HG03439 (cell line): ENCODE results near the gene VPS37D.
"Not testable (repeated sequence)": the region's sequence is repeated elsewhere in the genome, so short reads cannot be mapped to it uniquely, and the experiment has no call there.

Source experiments
- ATAC-seq: cut with Tn5 transposase; IDR thresholded peaks from one replicate; pipeline ENCODE4 v1.9.1; 2021; ENCODE audit warnings: mild to moderate bottlenecking, moderate library complexity; ENCODE audit not compliant: unreplicated experiment

VPS37D gene

GRCh38 chr7:73704640-73705550 is 37.3 kb downstream of the VPS37D start:
- ATAC-seq = no peak

- no peak for ATAC-seq
Measured at GRCh38 chr7:73705551-73705920, 37.9 kb downstream of the VPS37D start.

GRCh38 chr7:73706126-73707044 is 38.8 kb downstream of the VPS37D start:
- no peak for ATAC-seq

GRCh38 chr7:73707045-73707631 is 39.5 kb downstream of the VPS37D start:
- no peak for ATAC-seq

- ATAC-seq = no peak
Measured at GRCh38 chr7:73708961-73709549, 41.4 kb downstream of the VPS37D start.

DNA sequence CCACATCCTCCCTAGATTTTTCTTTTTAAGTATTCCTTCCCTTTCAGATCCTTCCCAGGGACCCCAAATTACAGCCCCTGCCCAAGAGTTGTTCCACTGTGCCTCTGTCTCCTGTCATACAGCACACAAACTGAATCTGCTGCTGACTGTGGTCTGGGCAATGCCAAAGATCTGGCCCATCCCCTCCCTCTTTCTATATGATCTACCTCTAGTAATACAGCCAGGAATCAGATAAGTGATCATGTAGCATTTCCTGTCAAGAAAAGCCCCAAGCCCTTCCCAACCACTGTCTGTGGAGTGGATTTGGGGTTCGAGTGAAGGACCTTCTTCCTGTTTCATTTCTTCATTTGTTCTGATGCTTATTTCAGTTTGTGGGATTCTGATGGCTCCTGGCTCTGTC is 45.1 kb downstream of the VPS37D start:
- ATAC-seq = no peak

GRCh38 chr7:73713319-73713718 is 45.7 kb downstream of the VPS37D start:
- not testable (repeated sequence) for ATAC-seq

- no peak for ATAC-seq
Measured at GRCh38 chr7:73715648-73716317, 48.2 kb downstream of the VPS37D start.

DNA sequence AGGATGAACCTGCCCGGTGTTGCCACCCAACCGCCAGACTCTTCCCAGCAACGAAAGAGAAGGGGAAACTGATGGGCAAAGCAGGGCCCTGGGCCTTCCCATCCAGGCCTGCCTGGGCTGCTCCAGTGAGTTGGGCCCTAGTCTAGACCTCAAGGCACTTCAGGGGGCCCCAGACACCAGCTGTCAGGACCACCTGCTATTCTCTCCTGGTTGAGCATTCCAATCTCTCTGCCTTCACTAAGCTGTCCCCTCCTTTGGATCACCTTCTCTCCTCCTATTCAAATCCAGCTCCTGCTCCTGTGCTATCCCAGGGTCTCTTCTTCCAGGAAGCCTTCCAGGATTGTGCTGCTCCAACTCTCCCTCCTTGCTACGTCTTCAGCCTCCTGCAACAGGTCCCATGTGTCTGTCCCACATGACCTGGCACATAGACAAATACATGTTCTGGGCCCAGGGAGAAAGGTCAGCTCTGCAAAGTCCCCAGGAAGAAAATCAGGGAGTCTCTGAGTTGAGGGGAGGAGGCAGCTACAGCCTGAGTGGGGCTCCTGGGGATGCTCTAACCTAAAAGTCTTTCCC is 48.8 kb downstream of the VPS37D start:
- no peak for ATAC-seq

DNA sequence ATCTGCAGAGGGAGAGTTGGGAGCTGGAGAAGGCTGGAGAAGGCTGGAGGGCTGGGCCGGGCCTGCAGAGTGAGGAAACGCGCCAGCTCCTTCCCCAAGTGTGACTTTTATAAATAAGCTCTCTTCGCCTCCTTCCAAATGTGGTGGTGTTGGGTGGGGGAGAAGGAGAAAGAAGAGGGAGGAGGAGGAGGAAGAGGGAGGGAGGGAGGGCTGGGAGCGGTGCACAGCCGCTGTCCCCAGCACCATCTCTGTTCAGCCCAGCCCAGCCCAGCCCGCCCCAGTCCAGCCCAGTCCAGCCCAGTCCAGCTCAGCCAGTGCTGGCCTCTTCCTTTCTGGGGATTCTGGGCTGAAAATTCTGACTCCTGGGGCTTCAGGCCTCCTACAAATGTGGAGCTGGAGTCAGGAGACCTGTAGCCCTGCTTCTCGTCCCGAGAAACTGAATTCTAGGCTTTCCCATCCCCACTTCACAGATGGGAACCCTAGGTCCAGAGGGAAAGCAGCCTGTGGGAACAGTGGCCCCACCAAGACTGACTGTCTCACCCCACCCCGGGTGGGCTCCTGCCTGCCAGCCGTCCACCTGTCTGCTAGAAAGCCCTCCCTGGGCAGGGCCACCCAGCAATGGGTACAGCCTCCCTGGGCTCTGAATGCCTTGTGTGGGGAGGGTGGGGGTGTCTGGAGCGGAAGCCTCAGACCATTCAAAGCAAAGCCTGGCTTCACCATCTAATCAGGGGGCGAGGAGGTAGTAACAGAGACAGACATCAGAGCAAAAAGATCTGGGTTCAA is 49.6 kb downstream of the VPS37D start:
- no peak for ATAC-seq

GRCh38 chr7:73717991-73718405 is 50.4 kb downstream of the VPS37D start:
- ATAC-seq = no peak

GRCh38 chr7:73718438-73718881 is 50.8 kb downstream of the VPS37D start:
- ATAC-seq = no peak

DNA sequence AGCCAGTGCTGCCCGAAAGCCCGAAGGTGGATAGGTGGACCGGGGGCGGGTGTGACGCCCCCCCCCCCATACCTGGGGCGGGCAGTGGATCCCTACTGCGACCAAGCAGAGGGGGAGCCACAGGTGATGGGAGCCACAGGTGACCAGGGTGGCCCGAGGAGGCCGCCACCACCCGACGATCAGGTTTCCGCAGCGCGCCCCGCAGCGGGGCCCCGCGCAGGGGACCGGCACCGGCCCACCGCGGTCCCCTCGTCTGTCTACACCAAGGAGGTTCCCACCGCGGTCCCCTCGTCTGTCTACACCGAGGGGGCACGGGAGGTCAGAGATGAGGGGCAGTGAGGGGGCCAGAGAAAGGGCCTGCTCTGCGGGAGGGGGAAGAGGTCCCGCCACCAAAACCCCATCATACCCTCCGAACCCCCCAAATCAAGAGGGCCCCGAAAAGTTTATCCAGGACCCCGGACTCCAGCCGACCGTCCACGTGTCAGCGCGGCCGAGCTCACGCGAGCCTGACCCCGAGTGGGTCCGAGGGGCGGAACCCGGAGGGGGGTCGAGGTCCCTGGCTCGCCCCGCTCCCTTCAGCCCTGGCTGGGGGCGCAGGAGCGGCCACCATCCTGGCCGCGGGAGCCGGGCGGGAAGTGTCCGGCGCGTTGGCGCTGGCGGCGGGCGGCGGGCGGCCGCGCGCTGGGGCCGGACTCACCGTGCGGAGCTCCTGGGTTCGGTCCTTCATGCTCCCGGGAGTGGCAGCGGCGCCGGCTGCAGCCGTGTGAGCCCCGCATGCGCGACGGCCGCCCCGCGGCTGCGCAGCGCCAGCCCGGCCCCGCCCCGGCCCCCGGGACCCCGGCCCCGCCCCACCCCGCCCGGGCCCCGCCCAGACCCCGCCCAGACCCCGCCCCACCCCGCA is 51.5 kb downstream of the VPS37D start, which contains the start of gene STX1A:
Gene STX1A (minus strand): TSS at position 765 of the 901 bp plus-strand sequence. CDS start 38 bp downstream, at position 727.
- ATAC-seq = peak; percentile 62

DNA sequence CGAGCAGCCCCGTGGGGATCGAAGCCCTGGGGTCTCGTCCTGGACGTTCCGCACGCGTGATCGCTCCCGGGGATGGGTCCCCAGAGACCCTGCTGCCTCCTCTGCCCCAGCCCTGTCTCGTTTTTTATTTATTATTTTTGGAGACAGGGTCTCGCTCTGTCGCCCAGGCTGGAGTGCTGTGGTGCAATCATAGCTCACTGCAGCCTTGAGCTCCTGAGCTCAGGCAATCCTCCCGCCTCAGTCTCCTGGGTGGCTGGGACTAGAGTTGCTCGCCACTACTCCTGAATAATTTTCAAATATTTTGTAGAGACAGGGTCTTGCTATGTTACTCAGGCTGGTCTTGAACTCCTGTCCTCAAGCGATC is 52.2 kb downstream of the VPS37D start:
- ATAC-seq = no peak

- not testable (repeated sequence) for ATAC-seq
Measured at GRCh38 chr7:73720443-73720842, 52.8 kb downstream of the VPS37D start.

- no peak for ATAC-seq
Measured at GRCh38 chr7:73721377-73721817, 53.8 kb downstream of the VPS37D start.
